Activated CD8-positive, alpha-beta T cell treated with anti-CD3 and anti-CD28 coated beads for 36 hours (primary cell): ENCODE results near the gene SMPD3. TPM values are rescaled to one million over a fixed set of nuclear protein-coding genes. Genes with fewer than 3 reads are reported as not detected.

Experiments
- ATAC-seq: fragments of 200-7000 bp; cut with Tn5 transposase; one replicate; pipeline ENCODE4 v1.10.0; 2021; ENCODE audit warnings: mild to moderate bottlenecking, moderate library complexity
- CTCF ChIA-PET: fragments of 350-600 bp; sonication (Branson Sonifier 250); formaldehyde crosslinking; loops from one replicate; lab custom pipeline; 2021; ENCODE audit warnings: antibody characterized with exemption; lab: Charles Lee
- POLR2A ChIA-PET: fragments of 350-600 bp; sonication (Branson Sonifier 250); formaldehyde crosslinking; loops from one replicate; lab custom pipeline; 2021; ENCODE audit warnings: antibody characterized with exemption; lab: Charles Lee
- DNase-seq: peaks from one replicate; pipeline ENCODE4 v3.0.0-alpha.2; 2020
- H3K27ac Mint-ChIP-seq: one replicate; pipeline ENCODE4 v1.8.0; 2021; ENCODE audit warnings: mild to moderate bottlenecking, mixed read lengths
- H3K27me3 Mint-ChIP-seq: one replicate; pipeline ENCODE4 v1.8.0; 2021; ENCODE audit warnings: mixed read lengths
- H3K36me3 Mint-ChIP-seq: one replicate; pipeline ENCODE4 v1.8.0; 2021; ENCODE audit warnings: low read depth, mixed read lengths
- H3K4me1 Mint-ChIP-seq: one replicate; pipeline ENCODE4 v1.8.0; 2021; ENCODE audit warnings: low read depth, mixed read lengths
- H3K4me3 Mint-ChIP-seq: one replicate; pipeline ENCODE4 v1.8.0; 2021; ENCODE audit warnings: mild to moderate bottlenecking, moderate library complexity, mixed read lengths
- H3K9me3 Mint-ChIP-seq: one replicate; pipeline ENCODE4 v1.8.0; 2021; ENCODE audit warnings: mixed read lengths
- CTCF ChIP-seq: fragments of 200-600 bp; IDR thresholded peaks from one replicate; pipeline ENCODE4 v1.8.0; 2022; ENCODE audit warnings: antibody characterized with exemption, mild to moderate bottlenecking
- intact Hi-C: fragments of 100-400 bp; cut with micrococcal nuclease; formaldehyde crosslinking; loops from one replicate; pipeline ENCODE4 v1.10.0; 2022
- total RNA-seq, 2 experiments: library from RNA; stranded (reverse); gene quantifications; one replicate each; pipeline ENCODE4 v1.2.3, GENCODE V29; 2021

SMPD3 gene
- total RNA-seq, 2 experiments from 2014 or later = 0.16 to 0.63 TPM

GRCh38 chr16:68374961-68375660 is 73.2 kb downstream of the SMPD3 start:
- Mint-ChIP-seq H3K4me3 (no peak overlapping the region), H3K27me3 (peaks cover 2% of the 10 kb centered on the region), H3K9me3 (no peaks in the 10 kb centered on the region), H3K36me3 (no peaks in the 10 kb centered on the region), H3K27ac (no peak overlapping the region), H3K4me1 (peaks cover 20% of the 10 kb centered on the region)
- POLR2A ChIA-PET = interaction anchor here (0.9 kb wide), 1 partner anchor 64 kb away, joined by 3 read pairs; the partner anchor contains the start of genes PRMT7 and SLC7A6OS
- intact Hi-C loops = no loop called here
- ATAC-seq = no peak
- DNase-seq = no peak
- TF ChIP-seq CTCF = no peak
- CTCF ChIA-PET = interaction anchor here (1.3 to 1.9 kb wide), 2 partner anchors 8 to 22 kb away, joined by 3 to 6 read pairs; no protein-coding TSS in a partner anchor

- ChIA-PET CTCF (interaction anchor here (1.5 to 1.7 kb wide), 2 partner anchors 19 to 113 kb away, joined by 3 to 5 read pairs; no protein-coding TSS in a partner anchor), POLR2A (no interaction called here)
- Mint-ChIP-seq H3K4me3 (no peak overlapping the region), H3K4me1 (peaks cover 21% of the 10 kb centered on the region), H3K27ac (no peak overlapping the region), H3K9me3 (no peaks in the 10 kb centered on the region), H3K36me3 (no peaks in the 10 kb centered on the region), H3K27me3 (peaks cover 2% of the 10 kb centered on the region)
- DNase-seq = no peak
- ATAC-seq = no peak
- TF ChIP-seq CTCF = no peak
- intact Hi-C loops = no loop called here
Observed at GRCh38 chr16:68374246-68374805, 74.0 kb downstream of the SMPD3 start.

GRCh38 chr16:68373528-68374245 is 74.6 kb downstream of the SMPD3 start:
- ChIA-PET POLR2A (no interaction called here), CTCF (interaction anchor here (1.3 to 4.1 kb wide), 4 partner anchors 8 to 112 kb away, joined by 3 to 19 read pairs (median 4); no protein-coding TSS in a partner anchor)
- Mint-ChIP-seq H3K27ac (no peak overlapping the region), H3K4me3 (no peak overlapping the region), H3K4me1 (peaks cover 24% of the 10 kb centered on the region), H3K9me3 (no peaks in the 10 kb centered on the region), H3K36me3 (no peaks in the 10 kb centered on the region), H3K27me3 (peaks cover 2% of the 10 kb centered on the region)
- no peak for TF ChIP-seq CTCF
- intact Hi-C loops = no loop called here
- DNase-seq (no peak), ATAC-seq (no peak)

- ChIA-PET POLR2A (interaction anchor here (0.6 kb wide), 1 partner anchor 375 kb away, joined by 3 read pairs; no protein-coding TSS in a partner anchor), CTCF (interaction anchor here (1.3 to 4.1 kb wide), 3 partner anchors 9 to 111 kb away, joined by 4 to 19 read pairs (median 5); no protein-coding TSS in a partner anchor)
- H3K9me3 Mint-ChIP-seq = no peaks in the 10 kb centered on the region
- DNase-seq (no peak), ATAC-seq (no peak)
- H3K4me1 Mint-ChIP-seq = peaks cover 32% of the 10 kb centered on the region
- H3K27ac Mint-ChIP-seq = no peak overlapping the region
- H3K36me3 Mint-ChIP-seq = no peaks in the 10 kb centered on the region
- no peak for TF ChIP-seq CTCF
- intact Hi-C loops = no loop called here
- peaks cover 9% of the 10 kb centered on the region for H3K27me3 Mint-ChIP-seq
- H3K4me3 Mint-ChIP-seq = no peak overlapping the region
Observed at GRCh38 chr16:68372806-68373205, 75.5 kb downstream of the SMPD3 start.
